Measurements from ENCODE around the gene PRR36.

Gene PRR36

DNA sequence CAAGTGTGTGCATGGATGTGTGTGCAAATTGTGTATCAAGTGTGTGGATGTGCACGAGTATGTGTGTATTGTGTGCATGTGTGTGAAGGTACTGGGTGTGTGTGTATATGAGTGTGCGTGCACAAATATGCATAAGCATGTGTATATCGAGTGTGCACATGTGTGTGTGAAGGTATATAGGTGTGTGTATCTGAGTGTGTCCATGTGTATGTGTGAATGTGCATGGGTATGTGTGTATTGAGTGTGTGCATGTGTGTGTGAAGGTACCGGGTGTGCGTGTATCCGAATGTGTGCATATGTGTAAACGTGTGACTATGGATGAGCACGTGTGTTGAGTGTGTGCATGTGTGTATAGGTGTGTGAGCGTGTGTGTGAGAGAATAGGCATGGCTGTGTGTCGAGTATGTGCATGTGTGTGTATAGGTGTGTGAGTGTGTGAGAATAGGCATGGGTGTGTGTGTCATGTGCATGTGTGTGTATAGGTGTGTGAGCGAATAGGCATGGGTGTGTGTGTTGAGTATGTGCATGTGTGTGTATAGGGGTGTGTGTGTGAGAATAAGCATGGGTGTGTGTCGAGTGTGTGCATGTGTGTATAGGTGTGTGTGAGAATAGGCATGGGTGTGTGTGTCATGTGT, 31.4 kb downstream of the PRR36 start:
- no peak for DNase-seq

DNA sequence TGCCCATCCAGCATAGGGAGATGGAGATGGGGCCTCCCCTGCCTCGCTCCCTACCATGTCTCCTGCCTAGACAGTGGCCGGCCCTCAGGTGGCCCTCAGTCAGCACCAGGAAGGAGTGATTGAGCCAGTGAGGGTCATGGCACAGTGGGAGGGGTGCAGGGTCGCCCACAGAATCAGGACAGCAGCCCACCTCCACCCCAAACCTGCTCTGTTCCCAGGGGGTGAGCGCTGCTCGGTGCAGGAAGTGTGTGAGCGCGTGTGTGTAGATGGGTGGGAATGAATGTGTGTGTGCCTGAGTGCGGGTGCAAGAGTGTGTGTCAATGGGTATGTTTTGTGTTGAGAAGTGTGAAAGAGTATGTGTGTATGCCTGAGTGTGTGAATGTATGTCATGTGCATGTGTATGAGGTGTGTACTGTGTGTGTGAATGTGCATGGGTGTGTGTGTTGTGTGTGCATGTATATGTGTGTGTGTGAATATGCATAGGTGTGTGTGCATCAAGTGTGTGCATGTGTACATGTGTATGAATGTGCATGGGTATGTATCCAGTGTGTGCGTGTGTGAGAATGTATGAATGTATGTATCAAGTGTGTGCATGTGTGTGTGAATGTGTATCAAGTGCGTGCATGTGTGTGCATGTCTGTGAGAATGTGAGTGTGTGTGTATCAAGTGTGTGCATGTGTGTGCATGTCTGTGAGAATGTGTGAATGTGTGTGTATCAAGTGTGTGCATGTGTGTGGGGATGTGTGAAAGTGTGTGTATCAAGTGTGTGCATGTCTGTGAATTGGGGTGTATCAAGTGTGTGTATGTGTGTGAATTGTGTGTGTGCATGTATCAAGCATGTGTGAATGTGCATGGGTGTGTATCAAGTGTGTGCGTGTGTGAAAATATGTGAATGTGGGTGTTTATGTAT, 32.2 kb downstream of the PRR36 start:
- DNase-seq, result no peak

DNA sequence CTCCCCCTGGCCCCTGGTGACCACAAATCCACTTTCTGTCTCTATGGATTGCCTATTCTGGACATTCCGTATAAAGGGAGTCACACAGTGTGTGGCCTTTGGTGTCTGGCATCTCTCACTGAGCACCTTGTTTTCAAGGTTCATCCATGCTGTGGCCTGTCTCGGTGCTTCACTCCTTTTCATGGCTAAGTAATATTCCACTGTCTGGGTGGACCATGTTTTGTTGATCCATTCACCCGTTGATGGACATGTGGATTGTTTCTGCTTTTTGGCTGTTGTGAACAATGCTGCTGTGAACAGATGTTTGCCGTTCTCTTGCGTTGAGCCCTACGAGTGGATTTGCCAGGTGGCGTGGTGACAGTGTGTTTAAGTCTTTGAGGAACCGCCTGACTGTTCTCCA, 33.6 kb downstream of the PRR36 start:
- DNase-seq, result no peak

GRCh38 chr19:7839476-7839875, 34.7 kb downstream of the PRR36 start:
- no peak for DNase-seq

- no peak for DNase-seq
Measured at GRCh38 chr19:7833225-7834099, 40.7 kb downstream of the PRR36 start.

- DNase-seq, result no peak
Measured at GRCh38 chr19:7832781-7833180, 41.4 kb downstream of the PRR36 start.

DNA sequence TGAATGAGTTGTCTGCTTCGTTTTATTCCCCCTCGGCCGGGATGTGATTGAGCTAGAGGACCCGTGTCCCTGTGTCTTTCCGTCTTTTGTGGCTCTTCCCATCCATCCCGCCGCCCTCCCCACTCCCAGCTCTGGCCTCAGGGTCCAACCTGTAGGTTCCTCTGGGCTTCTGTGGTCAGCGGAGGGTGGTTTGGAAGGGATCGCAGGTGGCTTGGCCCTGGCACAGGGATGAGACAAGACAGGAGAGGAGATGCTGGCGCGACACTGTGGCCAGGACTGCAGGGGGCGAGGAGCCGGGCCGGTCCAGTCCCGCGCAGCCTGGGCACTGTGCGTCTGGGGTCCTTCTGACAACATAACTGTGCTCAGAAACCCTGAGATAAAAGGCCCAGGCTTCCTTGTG, 42.2 kb downstream of the PRR36 start:
- no peak for DNase-seq

- no peak for DNase-seq
Measured at GRCh38 chr19:7831452-7831851, 42.7 kb downstream of the PRR36 start.

GRCh38 chr19:7830823-7831222, 43.4 kb downstream of the PRR36 start:
- DNase-seq, result no peak

GRCh38 chr19:7830272-7830771, 43.9 kb downstream of the PRR36 start:
- DNase-seq, result no peak

DNA sequence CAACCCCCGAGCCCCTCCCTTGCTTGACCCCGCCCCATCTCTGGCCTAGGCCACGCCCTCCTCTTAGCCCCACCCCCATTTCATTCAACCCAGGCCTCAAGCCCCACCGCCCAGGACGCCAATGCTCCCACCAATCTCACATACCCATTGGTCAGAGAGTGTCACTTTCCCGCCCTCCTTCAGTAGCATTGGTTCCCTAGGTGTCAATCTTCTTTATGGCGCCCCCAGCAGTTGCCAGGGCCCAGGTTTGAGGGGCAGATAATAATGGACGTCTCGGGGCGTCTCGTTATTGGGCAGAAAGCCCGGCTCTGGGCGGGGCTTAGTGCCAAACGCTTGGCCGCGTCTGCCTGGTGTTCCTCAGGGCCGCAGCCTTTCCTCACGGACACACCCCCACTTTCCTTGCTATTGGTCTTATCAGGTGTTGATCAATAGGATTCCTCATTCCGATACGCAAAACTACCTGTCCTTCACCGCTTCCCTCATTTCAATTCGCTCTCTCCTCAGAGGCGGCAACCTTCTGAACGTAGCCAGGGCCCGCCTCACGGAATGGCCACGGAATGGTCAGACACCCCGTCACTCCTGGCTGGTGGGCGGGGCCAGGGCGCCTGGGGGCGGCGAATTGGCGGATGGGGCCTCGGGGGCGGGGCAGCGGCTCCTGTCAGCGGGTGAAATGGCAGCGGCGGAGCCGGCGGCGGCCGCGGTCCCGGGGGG, 44.5 kb downstream of the PRR36 start, which contains the start of gene EVI5L:
TSS of gene EVI5L (plus strand) at position 658 of the 711 bp plus-strand sequence. CDS start 16,325 bp downstream, outside the sequence.
- peak; percentile 100 for DNase-seq

- DNase-seq, result no peak
Measured at GRCh38 chr19:7829166-7829520, 45.0 kb downstream of the PRR36 start.

DNA sequence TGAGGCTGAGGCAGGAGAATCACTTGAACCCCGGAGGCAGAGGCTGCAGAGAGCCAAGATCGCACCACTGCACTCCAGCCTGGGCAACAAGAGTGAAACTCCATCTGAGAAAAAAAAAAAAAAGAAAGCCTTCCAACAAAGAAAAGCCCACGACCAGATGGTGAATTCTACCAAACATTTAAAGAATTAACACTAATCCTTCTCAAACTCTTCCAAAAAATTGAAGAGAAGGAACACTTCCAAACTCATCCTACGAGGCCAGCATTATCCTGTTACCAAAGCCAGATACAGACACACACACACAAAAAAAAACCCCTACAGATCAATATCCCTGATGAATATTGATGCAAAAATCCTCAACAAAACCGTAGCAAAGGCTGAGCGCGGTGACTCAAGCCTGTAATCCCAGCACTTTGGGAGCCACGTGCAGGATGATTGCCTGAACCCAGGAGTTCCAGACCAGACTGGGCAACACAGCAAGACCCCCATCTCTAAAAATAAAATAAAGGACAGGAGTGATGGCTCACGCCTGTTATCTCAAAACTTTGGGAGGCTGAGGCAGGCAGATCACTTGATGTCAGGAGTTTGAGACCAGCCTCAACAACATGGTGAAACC, 50.4 kb downstream of the PRR36 start:
- no peak for DNase-seq

DNA sequence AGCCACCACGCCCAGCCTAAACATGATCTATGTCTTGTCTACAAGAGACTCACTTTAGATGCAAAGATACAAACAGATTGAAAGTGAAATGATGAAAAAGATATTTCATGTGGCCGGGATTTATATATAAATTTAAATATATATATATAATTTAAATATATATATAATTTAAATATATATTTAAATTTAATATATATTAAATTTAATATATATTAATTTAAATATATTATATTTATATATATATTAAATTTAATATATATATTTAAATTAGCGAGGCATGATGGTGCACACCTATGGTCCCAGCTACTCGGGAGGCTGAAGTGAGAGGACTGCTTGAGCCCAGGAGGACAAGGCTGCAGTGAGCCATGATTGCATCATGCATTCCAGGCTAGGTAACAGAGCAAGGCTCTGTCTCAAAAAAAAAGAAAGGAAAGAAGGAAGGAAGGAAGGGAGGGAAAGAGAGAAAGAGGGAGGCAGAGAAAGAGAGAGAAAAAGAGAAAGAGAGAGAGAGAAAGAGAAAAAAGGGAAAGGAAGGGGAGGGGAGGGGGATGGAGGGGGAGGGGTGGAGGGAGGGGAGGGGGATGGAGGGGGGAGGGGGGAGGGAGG, 51.2 kb downstream of the PRR36 start:
- DNase-seq, result no peak

GRCh38 chr19:7820588-7820987, 53.6 kb downstream of the PRR36 start:
- no peak for DNase-seq

GRCh38 chr19:7819337-7819736, 54.9 kb downstream of the PRR36 start:
- DNase-seq, result no peak

GRCh38 chr19:7818806-7819205, 55.4 kb downstream of the PRR36 start:
- no peak for DNase-seq

Data from Kasumi-1 (cell line).